Measurements from ENCODE around the gene TMEM106A. TPM values are rescaled to one million over a fixed set of nuclear protein-coding genes. Genes with fewer than 3 reads are reported as not detected.
A peak's percentile ranks its signal among the peaks of the same experiment; 100 is the strongest.

The TMEM106A gene
- total and polyA plus RNA-seq, 2 of the 13 experiments (the other 11 are each of a cell fraction or from before 2014, with no cell fraction given): 16.9 to 35.9 TPM

DNA sequence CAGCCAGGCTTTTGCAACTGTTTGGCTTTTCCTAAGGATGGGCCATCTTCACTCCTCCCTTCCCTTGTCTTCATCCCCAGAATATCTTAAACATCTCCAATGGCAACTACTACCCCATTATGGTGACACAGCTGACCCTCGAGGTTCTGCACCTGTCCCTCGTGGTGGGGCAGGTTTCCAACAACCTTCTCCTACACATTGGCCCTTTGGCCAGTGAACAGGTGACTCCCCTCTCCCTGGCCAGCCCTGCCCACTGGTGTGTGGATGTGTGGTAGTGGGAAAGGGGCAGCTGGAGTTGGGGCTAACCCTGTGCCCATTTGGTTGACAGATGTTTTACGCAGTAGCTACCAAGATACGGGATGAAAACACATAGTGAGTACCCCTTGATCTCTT, 4.7 kb downstream of the TMEM106A start (continued):
- peak; percentile 0; the same call in 1 of the 2 replicates for TF ChIP-seq ZNF589 (CRISPR knock-in tag; conservative IDR thresholded peaks at IDR 0.05)
- peak; percentile 7; the same call in 1 of the 2 replicates for TF ChIP-seq ETV6 (CRISPR knock-in tag; conservative IDR thresholded peaks at IDR 0.05)
- peak; percentile 30; the same call in 1 of the 2 replicates for TF ChIP-seq PAX8 (CRISPR knock-in tag; IDR thresholded peaks at IDR 0.05; ENCODE audit: borderline replicate concordance)
- TF ChIP-seq CHD4 (IDR thresholded peaks at IDR 0.05; ENCODE audit: borderline replicate concordance, low read length): 0 out of 2 replicates have a peak, but pooled peaks have one; percentile 26
- TF ChIP-seq CC2D1A (CRISPR knock-in tag; IDR thresholded peaks at IDR 0.05): peak; percentile 89
- TF ChIP-seq TMF1 (CRISPR knock-in tag; IDR thresholded peaks at IDR 0.05; ENCODE audit: low read depth): 0 out of 2 replicates have a peak, but pooled peaks have one; percentile 61
- TF ChIP-seq ZHX2 (IDR thresholded peaks at IDR 0.05; ENCODE audit: low read depth): no peak
- TF ChIP-seq ZHX2 (CRISPR knock-in tag; IDR thresholded peaks at IDR 0.05; ENCODE audit: borderline replicate concordance): 0 out of 2 replicates have a peak, but pooled peaks have one; percentile 46
- 0 out of 2 replicates have a peak, but pooled peaks have one; percentile 73 for TF ChIP-seq HMGA1 (CRISPR knock-in tag; conservative IDR thresholded peaks at IDR 0.05)
- peak; percentile 8; the same call in 1 of the 2 replicates for TF ChIP-seq ZNF136 (CRISPR knock-in tag; IDR thresholded peaks at IDR 0.05; ENCODE audit: low read depth)
- peak; percentile 76; the same call in 1 of the 2 replicates for TF ChIP-seq ZNF598 (CRISPR knock-in tag; IDR thresholded peaks at IDR 0.05; ENCODE audit: borderline replicate concordance)
- 0 out of 2 replicates have a peak, but pooled peaks have one; percentile 20 for TF ChIP-seq HNRNPL (IDR thresholded peaks at IDR 0.05; ENCODE audit: low read depth, low read length)
- peak; percentile 57; the same call in 1 of the 2 replicates for TF ChIP-seq NR0B2 (CRISPR knock-in tag; IDR thresholded peaks at IDR 0.05)
- TF ChIP-seq RFX3 (CRISPR knock-in tag; IDR thresholded peaks at IDR 0.05): no peak
- TF ChIP-seq ZUFSP (CRISPR knock-in tag; IDR thresholded peaks at IDR 0.05; ENCODE audit: borderline replicate concordance): no peak
- no peak for TF ChIP-seq ZNF354B (CRISPR knock-in tag; IDR thresholded peaks at IDR 0.05)
- TF ChIP-seq RBAK (CRISPR knock-in tag; IDR thresholded peaks at IDR 0.05): no peak
- TF ChIP-seq CHCHD3 (CRISPR knock-in tag; IDR thresholded peaks at IDR 0.05): peak; percentile 91; the same call in 1 of the 2 replicates
- TF ChIP-seq ZNF430 (CRISPR knock-in tag; IDR thresholded peaks at IDR 0.05): no peak; the same call in 1 of the 2 replicates
- 0 out of 2 replicates have a peak, but pooled peaks have one; percentile 1 for TF ChIP-seq EED (CRISPR knock-in tag; IDR thresholded peaks at IDR 0.05)
- no peak for TF ChIP-seq YY1 (IDR thresholded peaks at IDR 0.05; ENCODE audit: insufficient read depth, insufficient replicate concordance, low read depth, low read length)
- no peak for TF ChIP-seq BRD4 (CRISPR knock-in tag; IDR thresholded peaks at IDR 0.05)
- TF ChIP-seq, protein P1, sequence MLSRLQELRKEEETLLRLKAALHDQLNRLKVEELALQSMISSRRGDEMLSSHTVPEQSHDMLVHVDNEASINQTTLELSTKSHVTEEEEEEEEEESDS (CRISPR knock-in tag; IDR thresholded peaks at IDR 0.05; ENCODE audit: borderline replicate concordance): 0 out of 2 replicates have a peak, but pooled peaks have one; percentile 50

Data from HepG2 (cell line).